HG02763 (cell line): ENCODE measurements around the gene FN3K.
A peak's percentile ranks its signal among the peaks of the same experiment; 100 is the strongest.

ENCODE experiments used
- ATAC-seq: cut with Tn5 transposase; IDR thresholded peaks from one replicate; pipeline ENCODE4 v1.9.1; 2021; ENCODE audit warnings: mild to moderate bottlenecking, moderate library complexity; ENCODE audit not compliant: unreplicated experiment

FN3K gene

GRCh38 chr17:82734987-82735866 lies at the start of gene FN3K:
FN3K (plus strand) TSS chr17:82735615; CDS start chr17:82735637, 22 bp downstream.
- ATAC-seq, result no peak

GRCh38 chr17:82686366-82687324 lies 48.8 kb upstream of the FN3K start:
- no peak for ATAC-seq

GRCh38 chr17:82687375-82687861 lies 48.0 kb upstream of the FN3K start:
- no peak for ATAC-seq

DNA sequence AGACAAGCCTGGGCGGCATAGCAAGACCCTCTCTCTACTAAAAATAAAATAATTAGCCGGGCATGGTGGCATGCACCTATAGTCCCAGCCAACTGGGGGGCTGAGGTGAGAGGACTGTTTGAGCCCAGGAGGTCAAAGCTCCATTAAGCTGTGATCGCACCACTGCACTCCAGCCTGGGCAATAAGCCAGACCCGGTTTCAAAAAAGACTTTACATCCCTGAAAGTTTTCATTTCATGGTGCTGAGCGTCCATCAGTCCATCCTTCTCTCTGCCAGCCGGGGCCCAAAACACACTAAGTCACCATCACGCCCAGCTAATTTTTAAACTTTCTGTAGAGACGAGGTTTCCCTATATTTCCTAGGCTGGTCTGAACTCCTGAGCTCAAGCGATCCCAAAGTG lies 47.5 kb upstream of the FN3K start:
- ATAC-seq, result no peak

DNA sequence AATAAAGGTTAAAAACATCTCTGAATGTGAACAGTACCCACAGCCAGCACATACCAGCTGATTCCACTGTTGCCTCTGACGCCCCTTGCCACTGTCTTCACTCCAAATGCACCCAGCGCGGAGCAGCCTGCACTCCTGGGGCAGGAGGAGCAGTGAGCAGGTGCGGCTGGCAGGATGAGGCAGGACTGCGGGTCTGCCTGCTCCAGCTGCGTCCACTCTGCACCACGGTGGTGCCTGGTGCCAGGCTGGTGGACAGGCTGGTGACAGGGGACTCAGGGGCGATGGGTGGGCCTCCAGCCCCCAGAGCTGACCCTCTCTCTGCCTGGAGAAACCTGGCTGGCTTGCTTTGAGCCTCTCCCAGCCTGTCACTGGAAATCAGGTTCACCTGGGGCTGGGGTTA lies 46.3 kb upstream of the FN3K start:
- ATAC-seq, result no peak

DNA sequence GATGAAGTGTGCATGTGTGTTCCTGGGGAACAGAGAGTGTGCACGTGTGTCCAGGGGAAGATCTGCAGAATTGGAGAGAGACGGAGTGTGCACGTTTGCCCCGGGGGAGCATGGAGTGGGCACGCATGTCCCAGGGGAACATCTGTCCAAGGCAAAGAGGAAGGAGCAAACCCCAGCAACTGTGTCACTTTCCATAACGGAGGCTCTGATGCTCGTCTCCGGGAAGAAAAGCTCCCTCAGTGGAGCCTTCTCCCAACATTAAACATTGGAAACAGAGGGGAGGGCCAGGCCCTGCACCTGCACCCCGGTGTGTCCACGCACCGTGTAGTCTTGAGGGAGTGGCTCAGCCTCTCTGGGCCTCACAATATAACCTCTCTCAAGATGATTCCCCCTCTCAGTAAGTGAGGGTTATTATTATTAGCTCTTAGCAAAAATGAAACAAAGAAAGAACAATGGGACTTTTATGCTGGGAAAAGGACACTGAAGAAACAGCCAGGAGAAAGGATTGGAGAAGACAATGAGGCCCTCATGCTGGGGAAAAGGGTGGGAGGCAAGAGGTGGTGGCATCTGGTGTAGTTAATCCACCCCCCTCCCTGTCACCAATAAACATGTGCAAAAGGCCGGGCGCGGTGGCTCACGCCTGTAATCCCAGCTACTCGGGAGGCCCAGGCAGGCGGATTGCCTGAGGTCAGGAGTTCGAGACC lies 44.5 kb upstream of the FN3K start:
- no peak for ATAC-seq

DNA sequence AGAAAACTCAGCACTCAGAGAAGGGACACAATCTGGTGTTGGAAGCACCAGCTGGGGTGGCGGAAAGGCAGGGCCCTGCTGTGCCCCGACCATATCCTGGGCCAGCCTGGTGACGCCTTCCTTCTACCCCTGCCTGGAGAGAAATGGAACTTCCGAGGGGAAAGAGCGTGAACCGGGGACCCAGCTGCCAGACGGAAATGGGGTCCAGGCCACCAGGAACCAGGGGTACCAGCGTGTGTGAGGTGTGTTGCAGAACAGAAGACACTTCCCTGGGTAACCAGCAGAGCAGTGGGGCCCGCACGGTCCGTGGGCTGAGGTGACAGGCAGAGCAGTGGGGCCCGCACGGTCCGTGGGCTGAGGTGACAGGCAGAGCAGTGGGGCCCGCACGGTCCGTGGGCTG lies 43.7 kb upstream of the FN3K start:
- ATAC-seq, result no peak

GRCh38 chr17:82692268-82692667 lies 43.1 kb upstream of the FN3K start:
- ATAC-seq, result no peak

GRCh38 chr17:82693168-82693867 lies 42.1 kb upstream of the FN3K start:
- ATAC-seq, result no peak

DNA sequence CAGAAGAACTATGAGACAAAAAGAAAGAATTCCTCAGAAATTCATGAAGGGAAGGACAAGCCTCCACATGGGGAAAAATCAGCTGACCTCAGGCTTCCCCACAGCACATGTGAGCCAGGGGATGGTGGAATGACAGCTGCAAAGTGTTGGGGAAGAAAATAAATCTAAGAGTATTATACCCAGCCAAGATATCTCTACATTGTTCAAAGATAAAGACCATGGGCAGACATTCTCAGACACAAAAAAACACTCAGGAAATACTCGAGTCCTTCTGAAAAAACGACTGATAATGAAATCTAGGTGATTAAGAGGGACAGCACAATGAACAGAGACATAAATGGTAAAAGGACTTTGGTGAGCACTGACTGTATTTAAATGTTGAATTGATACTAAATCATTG lies 40.8 kb upstream of the FN3K start:
- ATAC-seq, result no peak

GRCh38 chr17:82696259-82696658 lies 39.2 kb upstream of the FN3K start:
- no peak for ATAC-seq

GRCh38 chr17:82696916-82697807 lies 38.3 kb upstream of the FN3K start:
- no peak for ATAC-seq

DNA sequence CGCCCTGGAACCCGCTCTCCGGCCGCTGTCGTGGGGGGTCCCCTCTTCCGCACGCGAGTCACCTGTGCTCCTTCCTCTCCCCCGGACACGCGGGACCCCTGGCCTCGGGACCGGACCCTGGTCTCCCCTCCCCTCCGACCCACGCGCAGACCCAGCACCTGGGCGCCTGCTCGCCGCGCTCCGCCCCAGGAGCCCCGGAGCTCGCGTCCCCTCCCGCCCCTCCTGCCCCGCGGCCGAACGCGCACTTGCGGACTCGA lies 37.7 kb upstream of the FN3K start:
- no peak for ATAC-seq

DNA sequence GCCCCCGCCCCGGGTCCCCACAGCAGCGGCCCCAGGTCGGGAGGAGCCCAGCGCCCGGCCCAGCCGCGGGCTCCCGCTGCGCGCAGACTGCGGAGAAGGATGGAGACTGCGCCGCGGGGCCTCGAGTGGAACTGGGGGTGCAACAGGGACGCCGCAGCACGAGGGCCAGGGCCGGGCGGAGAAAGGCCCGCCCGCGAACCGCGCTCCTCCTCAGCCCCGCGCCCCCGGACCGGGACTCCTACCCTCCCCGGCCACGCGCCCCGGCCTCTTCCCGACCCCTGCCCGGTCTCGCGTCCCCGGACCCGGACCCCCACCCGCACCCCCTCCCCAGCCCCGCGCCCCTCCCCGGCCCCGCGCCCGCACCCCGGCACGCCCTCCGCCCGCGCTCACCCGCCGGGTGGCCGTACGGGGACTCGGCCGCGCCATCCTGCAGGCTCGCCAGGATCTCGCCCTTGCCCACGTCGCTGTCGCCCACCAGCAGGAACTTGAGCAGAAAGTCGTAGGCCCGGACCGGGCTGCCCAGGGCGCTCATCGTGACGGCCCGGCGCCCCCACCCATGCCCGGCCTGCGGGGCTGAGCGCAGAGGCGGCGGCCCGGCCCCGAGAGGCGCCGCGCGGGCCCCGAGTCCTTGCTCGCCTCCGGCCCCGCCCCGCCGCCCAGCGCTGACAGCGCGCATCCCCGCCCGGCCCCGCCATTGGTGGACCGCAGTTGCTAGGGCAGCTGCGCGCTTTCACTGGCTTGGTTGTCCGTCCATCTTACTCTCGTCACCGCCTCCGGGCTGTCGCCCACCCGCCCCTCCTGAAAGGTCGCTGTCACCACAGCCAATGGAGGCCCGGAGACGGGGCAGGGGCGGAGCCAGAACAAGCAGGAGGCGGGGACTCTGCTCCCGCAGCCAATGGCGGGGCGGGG lies 37.1 kb upstream of the FN3K start, which contains the start of gene RAB40B:
TSS of gene RAB40B (minus strand) at position 634 of the 909 bp plus-strand sequence. CDS start at position 532, 102 bp downstream.
- peak; percentile 94 for ATAC-seq

DNA sequence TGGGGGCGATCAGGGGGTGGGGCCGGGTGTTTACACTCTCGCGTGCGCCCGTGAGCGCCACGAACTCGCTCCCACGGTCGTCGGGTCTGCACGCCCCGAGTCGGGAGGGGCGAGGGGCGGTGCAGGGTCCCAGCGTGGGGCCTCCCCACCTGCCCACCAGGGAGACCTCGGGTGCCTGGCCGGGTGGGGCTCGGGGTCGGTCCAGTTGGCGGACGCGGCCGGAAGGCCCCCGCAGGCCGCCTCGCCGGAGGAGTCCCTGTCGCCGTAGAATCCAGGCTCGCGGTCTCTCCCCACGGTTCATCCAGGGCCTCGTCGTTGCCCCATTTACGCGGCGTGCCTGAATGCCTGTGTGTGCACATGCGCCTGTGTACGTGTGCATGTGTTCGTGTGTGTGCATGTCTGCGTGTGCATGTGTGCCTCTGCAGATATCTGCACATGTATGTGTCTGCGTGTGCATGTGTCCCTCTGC lies 36.4 kb upstream of the FN3K start:
- no peak for ATAC-seq

GRCh38 chr17:82699551-82699950 lies 35.9 kb upstream of the FN3K start:
- ATAC-seq, result no peak

DNA sequence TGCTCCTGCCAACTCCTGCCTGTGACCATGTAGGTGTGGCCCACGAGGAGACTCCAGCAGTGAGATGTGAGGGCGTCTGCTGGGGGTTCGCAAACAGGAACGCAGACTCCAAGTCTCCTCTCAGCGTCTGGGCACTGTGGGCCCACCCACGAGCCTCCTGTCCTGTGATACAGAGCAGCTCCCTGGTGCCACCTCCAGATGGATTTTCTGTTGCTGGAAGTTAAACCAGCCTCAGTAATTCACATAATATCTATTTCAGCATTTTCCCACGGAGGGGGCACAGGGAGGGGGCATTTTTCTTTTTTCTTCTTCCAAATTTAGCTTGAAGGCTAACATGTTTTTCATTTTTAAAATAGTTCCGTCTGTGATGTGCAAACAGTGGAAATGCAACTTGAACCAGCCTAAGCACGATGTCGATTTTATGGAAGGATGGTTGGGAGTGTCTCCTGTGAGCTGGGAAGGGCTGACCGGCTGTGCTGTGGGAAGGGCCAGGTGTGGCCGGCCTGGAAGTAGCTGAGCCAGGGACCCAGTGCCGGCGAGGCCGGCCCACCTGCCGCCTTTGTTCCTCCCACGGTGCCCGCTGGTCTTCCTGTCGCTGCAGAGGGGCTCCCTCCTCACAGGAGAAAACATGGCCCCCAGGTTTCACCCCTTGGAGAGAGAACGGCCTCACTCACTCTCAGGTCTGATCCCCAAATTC lies 33.0 kb upstream of the FN3K start:
- no peak for ATAC-seq
